K562 (cell line): ENCODE results near the gene SEZ6. TPM values are rescaled to one million over a fixed set of nuclear protein-coding genes. Genes with fewer than 3 reads are reported as not detected.

Experiments
- ATAC-seq: fragments of 200-7000 bp; cut with Tn5 transposase; 3 replicates; pipeline ENCODE4 v1.9.1; 2020; ENCODE audit warnings: moderate library complexity
- BruUV-seq: library from RNA; stranded (reverse); fragments of 400-500 nt; replicated peaks from 2 replicates; lab custom pipeline; 2021; lab: Mats Ljungman, UMichigan
- CTCF ChIA-PET: fragments of 300-600 bp; formaldehyde crosslinking; extraction: SDS; loops from one replicate; lab custom pipeline; 2021; ENCODE audit warnings: low intra/inter-chr PET ratio; lab: Yijun Ruan, JAX
- POLR2A ChIA-PET: fragments of 300-600, 350-650 bp; sonication (Branson Sonifier 250); formaldehyde crosslinking; extraction: SDS; loops from one replicate; lab custom pipeline; 2021; ENCODE audit warnings: antibody characterized with exemption, inconsistent platforms; lab: Yijun Ruan, JAX
- DNase-seq, 4 experiments: peaks; one replicate each; pipeline versions ENCODE4 v3.0.0 to v3.0.0-alpha.2; 2011 to 2018; ENCODE audit warnings: low spot score in 3 of 4, mixed read lengths in 3 of 4; ENCODE audit errors: extremely low read depth in 1 of 4
- FAIRE-seq: peaks from 2 replicates; lab custom pipeline; 2011; peaks lifted over from hg19 to GRCh38; lab: Jason Lieb, UNC
- H2AFZ ChIP-seq: 2 replicates; pipeline ENCODE4 v1.6.0; 2011; ENCODE audit warnings: low read depth, low read length, control low read depth, inconsistent platforms
- H3K27ac ChIP-seq: fragments of 200-600 bp; 3 replicates; pipeline ENCODE4 v1.8.0; 2011; ENCODE audit warnings: low read depth, mild to moderate bottlenecking, control low read depth, inconsistent platforms, low read length, moderate library complexity, mixed read lengths; ENCODE audit errors: extremely low read depth
- H3K27me3 ChIP-seq, 2 experiments: fragments of 300-600 bp in 1 of 2; 2 replicates in 1 of 2; 3 replicates in 1 of 2; pipeline versions ENCODE4 v1.6.0 to v1.8.0; 2011; ENCODE audit warnings: inconsistent platforms in 2 of 2, low read length in 2 of 2, mild to moderate bottlenecking in 1 of 2, mixed read lengths in 1 of 2, moderate library complexity in 1 of 2; ENCODE audit not compliant: control insufficient read depth in 2 of 2, insufficient read depth in 2 of 2
- H3K36me3 ChIP-seq: fragments of 300-600 bp; 3 replicates; pipeline ENCODE4 v1.8.0; 2011; ENCODE audit warnings: mild to moderate bottlenecking, low read length, inconsistent platforms; ENCODE audit not compliant: control insufficient read depth, insufficient read depth
- H3K4me1 ChIP-seq, 2 experiments: fragments of 200-600 bp in 1 of 2; replicated peaks in 1 of 2; 2 replicates in 1 of 2; 3 replicates in 1 of 2; pipeline versions ENCODE4 v1.5.1 to v1.8.0; 2011; ENCODE audit warnings: inconsistent platforms in 2 of 2, low read length in 2 of 2, mild to moderate bottlenecking in 1 of 2, mixed read lengths in 1 of 2, moderate library complexity in 1 of 2; ENCODE audit not compliant: control insufficient read depth in 2 of 2, insufficient read depth in 2 of 2
- H3K4me2 ChIP-seq: 2 replicates; pipeline ENCODE4 v1.6.1; 2011; ENCODE audit warnings: low read length, control low read depth, inconsistent platforms, mixed read lengths; ENCODE audit not compliant: insufficient read depth
- H3K4me3 ChIP-seq: fragments of 200-600 bp; sonication (generic), shearing (Covaris generic); 2 replicates; pipeline ENCODE4 v1.5.1; 2016; ENCODE audit warnings: control low read depth, inconsistent platforms
- H3K79me2 ChIP-seq: fragments of 200-600 bp; 3 replicates; pipeline ENCODE4 v1.8.0; 2011; ENCODE audit warnings: low read length, inconsistent platforms; ENCODE audit not compliant: control insufficient read depth, insufficient read depth
- H3K9ac ChIP-seq, 2 experiments: 2 replicates each; pipeline versions ENCODE4 v1.6.0 to v1.6.1; 2011; ENCODE audit warnings: low read depth in 2 of 2, low read length in 2 of 2, control low read depth in 1 of 2, inconsistent platforms in 1 of 2, mild to moderate bottlenecking in 1 of 2, mixed read lengths in 1 of 2; ENCODE audit not compliant: insufficient read depth in 1 of 2
- H3K9me1 ChIP-seq: one replicate; pipeline ENCODE4 v1.6.0; 2011; ENCODE audit warnings: inconsistent platforms, mild to moderate bottlenecking, low read length, moderate library complexity; ENCODE audit not compliant: control insufficient read depth, insufficient read depth
- H3K9me3 ChIP-seq: replicated peaks from 2 replicates; pipeline ENCODE4 v1.5.1; 2011; ENCODE audit warnings: low read depth, low read length, inconsistent platforms; ENCODE audit not compliant: control insufficient read depth, insufficient read depth
- H4K20me1 ChIP-seq: replicated peaks from 2 replicates; pipeline ENCODE4 v1.6.1; 2011; ENCODE audit warnings: low read length, inconsistent platforms, mixed read lengths; ENCODE audit not compliant: control insufficient read depth, insufficient read depth
- ARNT ChIP-seq, 2 experiments: fragments of 450-650 bp; IDR thresholded peaks; 2 replicates each; pipeline ENCODE4 v1.6.1; 2016; ENCODE audit warnings: mild to moderate bottlenecking in 1 of 2
- BRD9 ChIP-seq: fragments of 450-650 bp; IDR thresholded peaks from 2 replicates; pipeline ENCODE4 v1.6.1; 2018; ENCODE audit warnings: low read depth; ENCODE audit not compliant: partially characterized antibody
- BRF1 ChIP-seq: IDR thresholded peaks from 3 replicates; pipeline ENCODE4 v1.6.1; 2011; ENCODE audit warnings: borderline replicate concordance, mild to moderate bottlenecking; ENCODE audit not compliant: insufficient read length; ENCODE audit errors: extremely low read depth
- LARP7 ChIP-seq: fragments of 450-650 bp; IDR thresholded peaks from 2 replicates; pipeline ENCODE4 v1.6.1; 2016
- LEF1 ChIP-seq: fragments of 450-650 bp; IDR thresholded peaks from 2 replicates; pipeline ENCODE4 v1.6.1; 2016; ENCODE audit warnings: mild to moderate bottlenecking
- MYNN ChIP-seq, 2 experiments: sonication (generic); formaldehyde crosslinking in 1 of 2; IDR thresholded peaks; 2 replicates each; pipeline versions ENCODE4 v1.5.0 to v1.6.1; 2016 to 2020; ENCODE audit warnings: antibody characterized with exemption in 1 of 2, missing genetic modification reagents in 1 of 2
- PHF21A ChIP-seq: fragments of 450-650 bp; IDR thresholded peaks from 2 replicates; pipeline ENCODE4 v1.6.1; 2017; ENCODE audit warnings: low read depth, borderline replicate concordance
- POLR2B ChIP-seq: fragments of 450-650 bp; IDR thresholded peaks from 2 replicates; pipeline ENCODE4 v1.6.1; 2018; ENCODE audit warnings: low read depth; ENCODE audit not compliant: partially characterized antibody
- RBM17 ChIP-seq: fragments of 200-400 bp; formaldehyde crosslinking; IDR thresholded peaks from 2 replicates; pipeline ENCODE4 v1.6.1; 2017; ENCODE audit warnings: low read depth, mild to moderate bottlenecking, low read length, borderline replicate concordance
- SNRNP70 ChIP-seq: fragments of 200-400 bp; formaldehyde crosslinking; optimal IDR thresholded peaks from 2 replicates; pipeline ENCODE3; 2017; ENCODE audit warnings: low read depth, low read length
- TAF15 ChIP-seq: fragments of 200-400 bp; formaldehyde crosslinking; IDR thresholded peaks from 2 replicates; pipeline ENCODE4 v1.6.1; 2017; ENCODE audit warnings: mild to moderate bottlenecking, low read depth, low read length, moderate library complexity
- TBP ChIP-seq: optimal IDR thresholded peaks from 2 replicates; pipeline ENCODE3; 2011; ENCODE audit warnings: low read depth, low read length, improper control_type of control experiment
- THRA ChIP-seq: fragments of 450-650 bp; IDR thresholded peaks from 2 replicates; pipeline ENCODE4 v1.6.1; 2017; ENCODE audit warnings: mild to moderate bottlenecking, moderate library complexity
- ZBTB26 ChIP-seq: fragments of 450-650 bp; formaldehyde crosslinking; IDR thresholded peaks from 2 replicates; pipeline ENCODE4 v1.4.0; 2022; ENCODE audit warnings: missing genetic modification characterization
- ZNF224 ChIP-seq: sonication (generic); formaldehyde crosslinking; IDR thresholded peaks from 2 replicates; pipeline ENCODE4 v1.8.0; 2022; ENCODE audit warnings: mild to moderate bottlenecking, missing genetic modification reagents
- ZNF23 ChIP-seq: fragments of 250-450 bp; sonication (Bioruptor Pico); IDR thresholded peaks from 2 replicates; pipeline ENCODE4 v1.4.0; 2020; ENCODE audit warnings: mild to moderate bottlenecking
- ZNF644 ChIP-seq: fragments of 200-800 bp; sonication (Bioruptor generic); IDR thresholded peaks from 2 replicates; pipeline ENCODE4 v1.6.1; 2016; ENCODE audit warnings: low read depth, missing genetic modification characterization, missing compliant biosample characterization
- WGBS: fragments of 100-300 bp; shearing (Covaris generic); methylation state at CpG from one replicate; pipeline ENCODE4 v1.1.6; 2016; ENCODE audit warnings: low coverage, mixed read lengths; ENCODE audit not compliant: insufficient coverage; ENCODE audit errors: missing lambda C conversion rate; 5-methylcytosine and 5-hydroxymethylcytosine counted together
- in situ Hi-C: fragments of 300-500 bp; cut with MboI; formaldehyde crosslinking; loops from 4 replicates; pipeline ENCODE4 v1.15.0; 2018; ENCODE audit warnings: inconsistent platforms, mixed read lengths
- intact Hi-C: fragments of 100-400 bp; cut with micrococcal nuclease; formaldehyde crosslinking; loops from 2 replicates; pipeline ENCODE4 v1.14.2; 2022
- polyA plus RNA-seq, 8 experiments: library from polyadenylated mRNA; depleted of rRNA in 4 of 8; stranded (reverse) in 5 of 8; unstranded in 3 of 8; fragments of >200 nt; fragmentation: Nextera tagmentation in 2 of 8; fragmentation: Illumina TruSeq in 1 of 8; extraction: Ambion mirVana in 2 of 8; extraction: Trizol in 1 of 8; gene quantifications; 2 replicates each; pipeline versions ENCODE4 v1.2.1 to v1.2.3, GENCODE V29; 2011 to 2014; ENCODE audit warnings: inconsistent platforms in 1 of 8, missing spikeins in 1 of 8
- total RNA-seq, 7 experiments: library from RNA; depleted of rRNA in 6 of 7; stranded (reverse); fragments of >200 nt in 6 of 7; fragmentation: Illumina TruSeq in 2 of 7; extraction: Trizol in 2 of 7; gene quantifications; 2 replicates each; pipeline versions ENCODE4 v1.2.1 to v1.2.3, GENCODE V29; 2011 to 2021; ENCODE audit warnings: low replicate concordance in 1 of 7
- TF ChIP-seq, protein P1 (sequence below): fragments of 250-450 bp; sonication (Bioruptor Pico); IDR thresholded peaks from 2 replicates; pipeline ENCODE4 v1.8.0; 2022; ENCODE audit warnings: moderate library complexity, mild to moderate bottlenecking, inconsistent platforms
- TF ChIP-seq, protein P2 (sequence below): fragments of 450-650 bp; IDR thresholded peaks from 2 replicates; pipeline ENCODE4 v1.6.1; 2016

The SEZ6 gene
- total and polyA plus RNA-seq, 9 of the 15 experiments (the other 6 are each of a cell fraction or from before 2014, with no cell fraction given): not detected

DNA sequence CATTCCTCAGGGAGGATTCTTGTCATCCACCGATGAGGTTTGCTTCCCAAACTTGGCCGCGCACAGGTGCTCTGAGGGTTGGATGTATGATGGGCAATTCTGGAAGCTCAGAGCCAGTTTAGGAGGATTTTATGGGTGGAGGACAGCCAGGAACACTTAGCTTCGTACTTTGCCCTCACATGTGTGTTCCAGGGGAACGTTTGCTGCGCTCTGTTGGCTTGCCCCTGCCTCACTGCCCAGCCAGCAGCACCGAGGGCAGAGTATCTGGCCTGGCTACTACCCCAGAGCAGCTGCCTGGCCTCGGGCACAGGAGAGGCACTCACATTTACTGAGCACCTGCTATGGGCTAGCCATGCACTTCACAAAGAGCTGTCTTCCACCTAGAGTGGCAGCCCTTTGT is 14.1 kb downstream of the SEZ6 start:
- no peak for TF ChIP-seq SNRNP70
- no peak for TF ChIP-seq ZBTB26 (CRISPR knock-in tag)
- TF ChIP-seq MYNN (IDR thresholded peaks at IDR 0.05): no peak
- no peak for TF ChIP-seq MYNN (CRISPR knock-in tag; IDR thresholded peaks at IDR 0.05)
- TF ChIP-seq PHF21A: no peak
- no peak for TF ChIP-seq TAF15
- no peak for TF ChIP-seq ZNF23 (CRISPR knock-in tag)
- TF ChIP-seq LARP7: no peak
- TF ChIP-seq TBP: no peak
- TF ChIP-seq, protein P1, sequence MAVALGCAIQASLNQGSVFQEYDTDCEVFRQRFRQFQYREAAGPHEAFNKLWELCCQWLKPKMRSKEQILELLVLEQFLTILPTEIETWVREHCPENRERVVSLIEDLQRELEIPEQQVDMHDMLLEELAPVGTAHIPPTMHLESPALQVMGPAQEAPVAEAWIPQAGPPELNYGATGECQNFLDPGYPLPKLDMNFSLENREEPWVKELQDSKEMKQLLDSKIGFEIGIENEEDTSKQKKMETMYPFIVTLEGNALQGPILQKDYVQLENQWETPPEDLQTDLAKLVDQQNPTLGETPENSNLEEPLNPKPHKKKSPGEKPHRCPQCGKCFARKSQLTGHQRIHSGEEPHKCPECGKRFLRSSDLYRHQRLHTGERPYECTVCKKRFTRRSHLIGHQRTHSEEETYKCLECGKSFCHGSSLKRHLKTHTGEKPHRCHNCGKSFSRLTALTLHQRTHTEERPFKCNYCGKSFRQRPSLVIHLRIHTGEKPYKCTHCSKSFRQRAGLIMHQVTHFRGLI: no peak
- TF ChIP-seq RBM17: no peak
- no peak for TF ChIP-seq BRD9
- no peak for TF ChIP-seq ARNT (IDR thresholded peaks at IDR 0.05)
- TF ChIP-seq, protein P2, sequence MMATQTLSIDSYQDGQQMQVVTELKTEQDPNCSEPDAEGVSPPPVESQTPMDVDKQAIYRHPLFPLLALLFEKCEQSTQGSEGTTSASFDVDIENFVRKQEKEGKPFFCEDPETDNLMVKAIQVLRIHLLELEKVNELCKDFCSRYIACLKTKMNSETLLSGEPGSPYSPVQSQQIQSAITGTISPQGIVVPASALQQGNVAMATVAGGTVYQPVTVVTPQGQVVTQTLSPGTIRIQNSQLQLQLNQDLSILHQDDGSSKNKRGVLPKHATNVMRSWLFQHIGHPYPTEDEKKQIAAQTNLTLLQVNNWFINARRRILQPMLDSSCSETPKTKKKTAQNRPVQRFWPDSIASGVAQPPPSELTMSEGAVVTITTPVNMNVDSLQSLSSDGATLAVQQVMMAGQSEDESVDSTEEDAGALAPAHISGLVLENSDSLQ: no peak
- TF ChIP-seq POLR2B: no peak
- no peak for TF ChIP-seq ZNF644 (tag)
- no peak for TF ChIP-seq THRA
- no peak for TF ChIP-seq ZNF224 (CRISPR knock-in tag)
- no peak for TF ChIP-seq BRF1
- no peak for TF ChIP-seq LEF1
- TF ChIP-seq, all 486 proteins: peak for 0
- H4K20me1 ChIP-seq: peaks cover 16% of the 10 kb centered on the region; the same call in 1 of the 2 replicates
- FAIRE-seq: no peak
- no peak overlapping the region for H3K4me3 ChIP-seq
- intact Hi-C loops: no loop called here
- DNase-seq: no peak
- no peak overlapping the region for H3K9ac ChIP-seq
- H2AFZ ChIP-seq: no peak overlapping the region
- H3K4me2 ChIP-seq: no peak overlapping the region
- H3K9me3 ChIP-seq: no peaks in the 10 kb centered on the region
- no peak for ATAC-seq
- no TSS peak for BruUV-seq
- 16% methylated on average over 8 of the region's 8 CpGs for WGBS
- peaks cover 0 to 8% of the 10 kb centered on the region in 2 experiments; a peak in 2 of 5 replicates for H3K4me1 ChIP-seq
- no peaks in the 10 kb centered on the region for H3K9me1 ChIP-seq
- H3K79me2 ChIP-seq: no peaks in the 10 kb centered on the region
- ChIA-PET POLR2A (interaction anchor here (0.7 to 1.2 kb wide), 2 partner anchors 10 to 12 kb away, joined by 4 to 5 read pairs; no protein-coding TSS in a partner anchor), CTCF (no interaction called here)
- no peaks in the 10 kb centered on the region for H3K36me3 ChIP-seq
- H3K27ac ChIP-seq: no peak overlapping the region
- peaks cover 4 to 60% of the 10 kb centered on the region in 2 experiments; a peak in 4 of 5 replicates for H3K27me3 ChIP-seq
- in situ Hi-C loops: no loop called here
